ENCODE measurements around the gene SPDYE3.
"Not testable (repeated sequence)": the region's sequence is repeated elsewhere in the genome, so short reads cannot be mapped to it uniquely, and the experiment has no call there.

DNA sequence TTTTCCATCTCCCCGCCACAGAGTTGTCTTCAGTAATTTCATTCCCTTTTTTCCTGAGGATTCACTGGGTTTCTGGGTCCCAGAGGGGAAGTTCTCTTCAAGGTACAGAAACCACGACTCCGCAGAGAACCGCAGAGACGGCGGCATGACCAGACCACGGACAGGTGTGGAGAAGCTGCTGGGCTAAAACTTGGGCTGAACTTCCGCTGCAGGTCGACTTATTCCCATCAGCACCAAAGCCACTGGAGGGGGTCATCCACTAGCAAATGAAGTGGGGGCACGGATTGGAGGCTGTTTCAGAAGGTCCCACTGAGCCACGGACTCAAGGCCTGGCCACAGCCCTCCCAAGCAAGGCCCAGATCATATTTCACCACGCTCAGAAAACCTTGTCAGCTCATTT is 3.0 kb upstream of the SPDYE3 start:
- TF ChIP-seq, protein P1, sequence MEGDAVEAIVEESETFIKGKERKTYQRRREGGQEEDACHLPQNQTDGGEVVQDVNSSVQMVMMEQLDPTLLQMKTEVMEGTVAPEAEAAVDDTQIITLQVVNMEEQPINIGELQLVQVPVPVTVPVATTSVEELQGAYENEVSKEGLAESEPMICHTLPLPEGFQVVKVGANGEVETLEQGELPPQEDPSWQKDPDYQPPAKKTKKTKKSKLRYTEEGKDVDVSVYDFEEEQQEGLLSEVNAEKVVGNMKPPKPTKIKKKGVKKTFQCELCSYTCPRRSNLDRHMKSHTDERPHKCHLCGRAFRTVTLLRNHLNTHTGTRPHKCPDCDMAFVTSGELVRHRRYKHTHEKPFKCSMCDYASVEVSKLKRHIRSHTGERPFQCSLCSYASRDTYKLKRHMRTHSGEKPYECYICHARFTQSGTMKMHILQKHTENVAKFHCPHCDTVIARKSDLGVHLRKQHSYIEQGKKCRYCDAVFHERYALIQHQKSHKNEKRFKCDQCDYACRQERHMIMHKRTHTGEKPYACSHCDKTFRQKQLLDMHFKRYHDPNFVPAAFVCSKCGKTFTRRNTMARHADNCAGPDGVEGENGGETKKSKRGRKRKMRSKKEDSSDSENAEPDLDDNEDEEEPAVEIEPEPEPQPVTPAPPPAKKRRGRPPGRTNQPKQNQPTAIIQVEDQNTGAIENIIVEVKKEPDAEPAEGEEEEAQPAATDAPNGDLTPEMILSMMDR (IDR thresholded peaks at IDR 0.05) = not testable (repeated sequence)
- not testable (repeated sequence) for TF ChIP-seq POLR2A (IDR thresholded peaks at IDR 0.05)
